Choroid plexus epithelial cell (primary cell): ENCODE results near the gene ITSN1.

Experiments
- DNase-seq: peaks from one replicate; pipeline ENCODE4 v3.0.0-alpha.2; 2010; ENCODE audit warnings: low read depth
- H3K4me3 ChIP-seq: 2 replicates; pipeline ENCODE4 v1.5.1; 2011; ENCODE audit warnings: low read depth, mild to moderate bottlenecking, control low read depth, low read length, moderate library complexity
- CTCF ChIP-seq: conservative IDR thresholded peaks from 2 replicates; pipeline ENCODE4 v1.5.1; 2011; ENCODE audit warnings: low read depth, mild to moderate bottlenecking, control low read depth, inconsistent platforms, low read length, moderate library complexity

Gene ITSN1

GRCh38 chr21:33660406-33660805, 18.1 kb downstream of the ITSN1 start:
- TF ChIP-seq CTCF: no peak
- no peak overlapping the region for H3K4me3 ChIP-seq
- peak; percentile 56 for DNase-seq

DNA sequence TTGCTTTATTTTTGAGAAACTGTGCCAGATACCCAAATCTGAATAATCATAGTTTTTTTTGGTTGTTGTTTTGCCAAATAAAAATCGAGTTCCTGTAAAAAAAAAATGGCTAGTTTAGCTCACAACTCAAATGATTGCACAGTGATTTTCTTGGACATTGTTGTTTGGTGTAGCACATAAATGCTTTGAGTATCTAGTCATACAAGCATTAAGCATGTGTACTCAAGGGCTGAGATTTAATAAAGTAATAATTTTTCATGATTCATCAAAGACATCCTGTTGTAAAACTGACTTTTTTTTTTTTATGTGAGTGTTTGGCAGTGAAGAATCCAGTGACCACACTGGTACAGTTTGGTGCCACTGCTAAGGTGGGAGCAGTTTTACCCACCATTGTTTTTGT, 18.8 kb downstream of the ITSN1 start:
- no peak for DNase-seq
- H3K4me3 ChIP-seq: no peak overlapping the region
- no peak for TF ChIP-seq CTCF

GRCh38 chr21:33662046-33662445, 19.7 kb downstream of the ITSN1 start:
- no peak overlapping the region for H3K4me3 ChIP-seq
- no peak for TF ChIP-seq CTCF
- no peak for DNase-seq

DNA sequence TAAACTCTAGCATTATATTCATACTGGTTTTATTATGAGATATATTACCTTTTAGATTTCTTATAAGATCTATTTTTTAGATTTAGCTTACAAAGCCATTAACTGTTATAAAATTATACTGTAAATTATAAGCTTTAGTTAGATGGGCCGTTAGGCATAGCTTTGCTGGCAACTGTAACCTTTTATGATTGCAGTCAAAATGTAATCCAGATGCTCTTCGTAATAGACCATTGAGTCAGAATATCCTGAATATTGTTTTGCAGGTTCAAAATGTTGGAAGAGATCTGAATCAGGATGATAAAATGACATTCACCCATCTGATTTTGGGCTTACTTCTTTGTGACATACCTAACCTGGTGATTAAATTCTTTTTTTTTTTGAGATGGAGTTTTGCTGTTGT, 20.9 kb downstream of the ITSN1 start:
- DNase-seq: no peak
- no peak overlapping the region for H3K4me3 ChIP-seq
- no peak for TF ChIP-seq CTCF

DNA sequence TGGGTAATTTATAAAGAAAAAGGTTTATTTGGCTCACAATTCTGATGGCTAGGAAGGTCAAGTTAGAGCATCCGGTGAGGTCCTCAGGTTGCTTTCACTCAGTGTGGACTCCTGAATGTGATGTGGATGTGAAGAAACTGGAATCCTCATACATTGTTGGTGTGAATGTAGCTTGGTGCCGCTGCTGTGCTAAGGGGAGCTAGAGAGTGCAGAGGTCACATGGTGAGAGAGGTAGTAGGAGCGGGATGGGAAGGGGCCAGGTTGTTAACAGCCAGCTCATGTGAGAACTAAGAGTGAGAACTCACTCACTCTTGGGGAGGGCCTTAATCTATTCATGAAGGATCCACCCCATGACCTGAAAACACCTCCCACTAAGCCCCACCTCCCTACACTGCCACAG, 21.8 kb downstream of the ITSN1 start:
- no peak for TF ChIP-seq CTCF
- H3K4me3 ChIP-seq: no peak overlapping the region
- DNase-seq: no peak

DNA sequence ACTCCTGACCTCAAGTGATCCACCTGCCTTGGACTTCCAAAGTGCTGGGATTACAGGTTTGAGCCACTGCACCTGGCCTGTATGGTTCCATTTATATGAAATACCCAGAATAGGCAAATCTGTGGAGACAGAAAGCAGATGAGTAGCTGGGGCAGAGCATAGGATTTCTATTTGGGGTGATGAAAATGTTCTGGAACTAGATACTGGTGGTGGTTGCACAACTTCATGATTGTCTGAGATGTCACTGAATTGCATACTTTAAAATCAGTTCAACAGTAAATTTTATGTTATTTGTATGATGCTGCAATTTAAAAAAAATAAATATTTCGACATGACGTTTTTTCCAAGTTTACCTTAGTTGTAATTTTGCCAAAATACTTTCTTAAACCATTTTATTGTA, 23.9 kb downstream of the ITSN1 start:
- H3K4me3 ChIP-seq: no peak overlapping the region
- no peak for TF ChIP-seq CTCF
- DNase-seq: peak; percentile 56

GRCh38 chr21:33667636-33668035, 25.3 kb downstream of the ITSN1 start:
- no peak for TF ChIP-seq CTCF
- DNase-seq: no peak
- no peak overlapping the region for H3K4me3 ChIP-seq
